ENCODE measurements around the gene TMEM143. TPM values are rescaled to one million over a fixed set of nuclear protein-coding genes. Genes with fewer than 3 reads are reported as not detected.

The TMEM143 gene
- total and polyA plus RNA-seq, 2 of the 8 experiments (the other 6 are each of a cell fraction or from before 2014, with no cell fraction given): 14.2 to 19.1 TPM

DNA sequence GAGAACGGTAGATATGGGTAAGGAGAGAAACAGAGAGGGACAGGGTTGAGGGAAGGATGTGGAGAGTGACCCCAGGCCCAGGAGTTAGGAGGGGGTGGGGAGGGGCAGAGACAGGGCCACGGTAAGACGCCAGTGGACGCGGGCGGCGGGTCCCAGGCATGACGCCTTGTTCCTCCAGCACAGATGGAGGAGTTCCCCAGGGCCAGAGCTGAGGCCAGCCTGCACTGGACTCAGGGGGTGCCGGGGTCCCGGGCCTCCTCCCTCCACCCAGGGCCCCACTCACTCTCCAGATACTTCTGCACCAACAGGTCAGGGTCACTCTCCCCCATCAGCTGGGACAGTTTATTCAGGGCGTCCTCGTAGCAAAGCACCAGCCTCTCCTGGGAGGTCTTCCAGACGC is 60.4 kb downstream of the TMEM143 start:
- FAIRE-seq: no peak
- Histone ChIP-seq H3K4me3 (ENCODE audit: extremely low read depth in 1 of 4, insufficient read depth in 2 of 4, low read depth in 3 of 4, low read length in 4 of 4) (no peak overlapping the region), H2AFZ (ENCODE audit: low read length) (no peak overlapping the region), H3K23ac (ENCODE audit: insufficient read length) (no peak overlapping the region), H3K56ac (replicated peaks; ENCODE audit: insufficient read length, low read depth, low read length) (no peak overlapping the region), H2BK12ac (ENCODE audit: low read depth, low read length) (no peak overlapping the region), H2BK5ac (ENCODE audit: low read depth, low read length) (no peak overlapping the region; the same call in 1 of the 2 replicates), H2AK5ac (ENCODE audit: low read depth, low read length) (no peak overlapping the region), H4K5ac (ENCODE audit: insufficient read length, low read depth, low read length) (no peak overlapping the region), H3K4me1 (replicated peaks in 1 of 4; ENCODE audit: control insufficient read depth in 3 of 4, insufficient read depth in 4 of 4, low read length in 3 of 4) (peaks cover 0 to 2% (median 0%) of the 10 kb centered on the region in 4 experiments; a peak in 1 of 7 replicates), H3K9ac (replicated peaks in 1 of 4; ENCODE audit: extremely low read depth in 1 of 4, low read depth in 3 of 4, low read length in 3 of 4) (no peak overlapping the region), H3K79me2 (ENCODE audit: control insufficient read depth in 1 of 2, insufficient read depth in 2 of 2, low read length in 2 of 2) (no peaks in the 10 kb centered on the region), H4K91ac (replicated peaks; ENCODE audit: insufficient read length, low read length) (no peak overlapping the region), H2BK120ac (replicated peaks; ENCODE audit: low read depth, low read length) (no peak overlapping the region), H3K14ac (ENCODE audit: insufficient read length) (no peak overlapping the region), H3K79me1 (ENCODE audit: low read depth, low read length) (no peaks in the 10 kb centered on the region), H2BK15ac (ENCODE audit: low read length) (no peak overlapping the region), H3K27ac (ENCODE audit: low read depth, low read length) (no peak overlapping the region), H3K4me2 (ENCODE audit: insufficient read depth in 1 of 2, low read depth in 2 of 2, low read length in 2 of 2) (no peak overlapping the region), H4K20me1 (replicated peaks in 1 of 2; ENCODE audit: control insufficient read depth in 1 of 2, insufficient read depth in 2 of 2, low read length in 2 of 2) (peaks cover 0 to 2% of the 10 kb centered on the region in 2 experiments), H3K4ac (replicated peaks; ENCODE audit: insufficient read length, low read depth, low read length) (no peak overlapping the region), H3K9me3 (ENCODE audit: insufficient read depth in 2 of 2, low read depth in 1 of 2, low read length in 1 of 2) (no peaks in the 10 kb centered on the region), H3K23me2 (ENCODE audit: low read depth, low read length) (peaks cover 5% of the 10 kb centered on the region; the same call in 1 of the 2 replicates), H4K8ac (ENCODE audit: extremely low read depth, insufficient read depth, low read length) (no peak overlapping the region; the same call in 1 of the 2 replicates), H3K18ac (ENCODE audit: extremely low read depth, low read length) (no peak overlapping the region), H3K36me3 (ENCODE audit: control insufficient read depth in 2 of 4, insufficient read depth in 4 of 4, low read length in 3 of 4) (no peaks in the 10 kb centered on the region), H2BK20ac (ENCODE audit: low read length) (no peak overlapping the region), H3K27me3 (replicated peaks in 1 of 4; ENCODE audit: control insufficient read depth in 3 of 4, extremely low read depth in 1 of 4, insufficient read depth in 3 of 4, low read length in 3 of 4) (no peaks in the 10 kb centered on the region)
- DNase-seq (ENCODE audit: low read depth in 1 of 2, low spot score in 2 of 2): no peak
- POLR2A ChIA-PET (ENCODE audit: partially characterized antibody): no interaction called here
- WGBS, 2 experiments (ENCODE audit: extremely low coverage in 1 of 2, insufficient coverage in 1 of 2, insufficient read length in 1 of 2, insufficient replicate concordance in 2 of 2, low coverage in 1 of 2, low lambda C conversion rate in 2 of 2, missing lambda C conversion rate in 1 of 2): 88% methylated on average over 13 of the region's 13 CpGs; no CpG with 5 or more reads in 1 of the 2 experiments
- CTCF ChIA-PET (ENCODE audit: partially characterized antibody): interaction anchor here (0.6 to 1.7 kb wide), 5 partner anchors 11 to 278 kb away, joined by 3 to 8 read pairs (median 4); no protein-coding TSS in a partner anchor
- no peak for TF ChIP-seq RXRA (IDR thresholded peaks at IDR 0.05; ENCODE audit: insufficient read depth, low read depth, low read length)
